HUES6 (cell line): Measurements from ENCODE around the gene E2F2.

Experiments
- H3K27ac ChIP-seq: 2 replicates; pipeline ENCODE4 v1.7.0; 2013; ENCODE audit warnings: low read depth, mild to moderate bottlenecking, low read length, inconsistent platforms
- H3K27me3 ChIP-seq: 2 replicates; pipeline ENCODE4 v1.6.1; 2013; ENCODE audit warnings: low read length; ENCODE audit not compliant: control insufficient read depth, insufficient read depth
- H3K36me3 ChIP-seq: 2 replicates; pipeline ENCODE4 v1.6.1; 2013; ENCODE audit warnings: low read length; ENCODE audit not compliant: control insufficient read depth, insufficient read depth
- H3K4me1 ChIP-seq: 2 replicates; pipeline ENCODE4 v1.6.1; 2013; ENCODE audit warnings: low read length; ENCODE audit not compliant: control insufficient read depth, insufficient read depth
- H3K4me3 ChIP-seq: 2 replicates; pipeline ENCODE4 v1.5.1; 2013; ENCODE audit warnings: low read depth, low read length
- H3K9ac ChIP-seq: one replicate; pipeline ENCODE4 v1.6.1; 2013; ENCODE audit warnings: mild to moderate bottlenecking, low read length
- H3K9me3 ChIP-seq: 2 replicates; pipeline ENCODE4 v1.6.1; 2013; ENCODE audit warnings: low read depth, low read length; ENCODE audit not compliant: control insufficient read depth, insufficient read depth

The E2F2 gene

GRCh38 chr1:23528250-23528978 is 2.6 kb downstream of the E2F2 start:
- Histone ChIP-seq H3K4me3 (no peak overlapping the region), H3K27ac (no peak overlapping the region), H3K27me3 (peaks cover 48% of the 10 kb centered on the region), H3K4me1 (peaks cover 21% of the 10 kb centered on the region), H3K9me3 (no peaks in the 10 kb centered on the region), H3K9ac (no peak overlapping the region), H3K36me3 (no peaks in the 10 kb centered on the region)

- Histone ChIP-seq H3K27me3 (peaks cover 43% of the 10 kb centered on the region), H3K4me1 (peaks cover 21% of the 10 kb centered on the region), H3K36me3 (no peaks in the 10 kb centered on the region), H3K27ac (no peak overlapping the region), H3K9ac (no peak overlapping the region), H3K9me3 (no peaks in the 10 kb centered on the region), H3K4me3 (no peak overlapping the region)
Measured at GRCh38 chr1:23527900-23528249, 3.2 kb downstream of the E2F2 start.

DNA sequence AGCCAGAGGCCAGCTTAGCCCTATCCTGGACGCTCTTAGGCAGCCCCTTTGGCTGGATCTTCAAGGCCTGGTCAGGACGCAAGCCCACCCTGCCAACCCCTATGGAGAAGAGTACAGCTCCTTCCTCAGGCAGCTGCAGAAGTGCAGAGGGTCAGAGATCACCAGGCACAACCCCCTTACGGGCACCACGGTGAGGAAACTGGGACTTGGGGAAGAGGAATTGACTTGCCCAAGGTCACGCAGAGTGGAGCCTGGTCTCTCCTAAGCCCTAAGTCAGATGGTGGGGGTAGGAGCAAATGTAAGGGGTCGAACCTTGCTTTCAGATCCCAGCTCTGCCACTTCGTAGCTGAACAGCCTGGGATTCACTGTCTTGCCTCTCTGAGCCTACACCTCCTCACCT is 3.7 kb downstream of the E2F2 start:
- Histone ChIP-seq H3K9me3 (no peaks in the 10 kb centered on the region), H3K4me1 (peaks cover 21% of the 10 kb centered on the region), H3K36me3 (no peaks in the 10 kb centered on the region), H3K4me3 (no peak overlapping the region), H3K9ac (no peak overlapping the region), H3K27me3 (peaks cover 40% of the 10 kb centered on the region), H3K27ac (no peak overlapping the region)

DNA sequence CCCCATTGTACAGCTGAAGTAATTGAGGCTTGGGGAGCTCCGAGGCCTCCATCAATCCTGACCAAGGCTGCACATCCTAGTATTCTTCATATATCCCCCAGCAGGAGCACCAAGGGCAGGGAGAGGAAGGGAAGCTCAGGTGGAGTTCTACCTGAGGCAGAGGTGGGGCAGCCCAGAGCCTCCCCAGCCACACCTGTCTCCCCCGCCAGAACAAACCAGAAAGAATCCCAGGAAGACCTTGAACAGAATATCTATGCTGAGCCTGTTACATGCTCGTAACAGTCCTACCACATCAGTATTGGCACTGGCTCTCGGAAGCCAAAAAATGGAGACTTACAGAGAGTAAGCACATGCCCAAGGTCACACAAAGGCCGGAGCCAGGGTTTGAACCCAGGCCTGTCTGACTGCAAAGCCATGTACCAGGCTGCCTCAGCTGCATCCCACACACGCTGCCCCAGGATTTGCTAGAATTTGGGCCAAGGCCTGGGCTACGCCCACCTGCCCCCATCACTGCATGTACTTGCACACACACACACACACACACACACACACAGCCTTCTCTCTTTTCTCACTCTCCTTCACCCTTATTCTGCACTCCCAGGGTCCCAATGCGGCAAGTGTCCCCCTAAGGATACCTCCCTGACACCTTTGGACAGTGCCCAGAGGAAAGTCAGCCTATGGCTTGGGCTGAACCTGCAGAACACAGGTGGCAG is 4.5 kb downstream of the E2F2 start:
- H3K27ac ChIP-seq = no peak overlapping the region
- no peak overlapping the region for H3K4me3 ChIP-seq
- H3K9me3 ChIP-seq = no peaks in the 10 kb centered on the region
- H3K36me3 ChIP-seq = peaks cover 3% of the 10 kb centered on the region; the same call in 1 of the 2 replicates
- peaks cover 14% of the 10 kb centered on the region for H3K4me1 ChIP-seq
- no peak overlapping the region for H3K9ac ChIP-seq
- H3K27me3 ChIP-seq = peaks cover 32% of the 10 kb centered on the region

DNA sequence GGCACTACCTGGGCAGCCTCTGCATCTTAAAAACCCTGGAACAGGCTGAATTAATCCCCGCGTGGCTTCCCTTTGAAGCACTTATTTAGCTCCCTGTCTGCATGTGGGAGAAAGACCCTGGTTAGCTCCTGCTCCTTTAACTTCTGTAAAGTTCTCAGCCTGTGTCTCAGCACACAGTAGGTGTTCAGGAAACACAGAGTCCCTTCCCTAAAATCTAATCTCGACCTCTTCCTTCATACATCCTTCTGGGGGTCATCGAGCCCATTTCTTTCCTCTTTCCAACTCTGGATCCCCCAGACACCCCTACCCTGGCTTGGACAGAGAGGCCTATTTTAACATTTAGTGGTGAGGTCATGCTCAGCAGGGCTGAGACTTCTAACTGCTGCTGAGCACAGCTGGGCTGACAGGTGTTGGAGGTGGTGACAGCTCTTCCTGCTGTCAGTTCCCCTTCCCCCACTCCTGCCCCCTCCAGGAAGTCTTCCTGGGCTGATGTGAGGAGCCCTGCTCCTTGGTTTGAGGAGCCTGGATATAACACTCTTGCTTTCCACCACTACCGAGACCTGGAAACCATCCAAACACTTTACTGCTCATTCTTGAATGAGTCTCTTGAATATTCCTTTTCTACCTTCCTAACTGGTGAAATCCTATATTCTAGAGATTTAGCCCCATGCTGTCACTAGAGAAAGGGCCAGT is 5.3 kb downstream of the E2F2 start:
- Histone ChIP-seq H3K27ac (no peak overlapping the region), H3K27me3 (peaks cover 27% of the 10 kb centered on the region), H3K9ac (no peak overlapping the region), H3K4me3 (no peak overlapping the region), H3K4me1 (peaks cover 12% of the 10 kb centered on the region), H3K36me3 (peaks cover 4% of the 10 kb centered on the region; the same call in 1 of the 2 replicates), H3K9me3 (no peaks in the 10 kb centered on the region)

GRCh38 chr1:23524716-23525401 is 6.2 kb downstream of the E2F2 start:
- peaks cover 18% of the 10 kb centered on the region for H3K27me3 ChIP-seq
- H3K4me3 ChIP-seq = no peak overlapping the region
- H3K36me3 ChIP-seq = peaks cover 4% of the 10 kb centered on the region; the same call in 1 of the 2 replicates
- H3K27ac ChIP-seq = no peak overlapping the region
- peaks cover 6% of the 10 kb centered on the region; the same call in 1 of the 2 replicates for H3K4me1 ChIP-seq
- H3K9me3 ChIP-seq = no peaks in the 10 kb centered on the region
- H3K9ac ChIP-seq = no peak overlapping the region

DNA sequence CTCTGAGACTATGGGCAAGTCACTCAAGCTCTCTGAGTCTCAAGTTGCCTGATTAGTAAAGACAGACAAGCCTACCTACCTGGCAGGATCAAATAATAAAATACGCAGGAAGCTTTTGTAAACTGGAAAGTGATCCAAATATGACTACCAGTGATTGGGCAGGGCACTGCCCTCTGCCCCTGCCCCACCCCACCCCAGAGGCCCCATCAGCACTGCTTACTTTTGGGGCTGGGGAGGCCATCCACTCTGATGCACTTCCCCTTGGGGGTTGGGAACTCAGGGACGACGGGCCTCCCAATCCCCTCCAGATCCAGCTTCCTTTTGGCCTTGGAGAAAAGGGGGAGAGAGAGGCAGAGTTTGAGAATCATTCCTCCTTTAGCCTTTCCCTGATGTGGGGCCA is 6.9 kb downstream of the E2F2 start:
- Histone ChIP-seq H3K27ac (no peak overlapping the region), H3K27me3 (peaks cover 11% of the 10 kb centered on the region), H3K9me3 (no peaks in the 10 kb centered on the region), H3K4me1 (peaks cover 5% of the 10 kb centered on the region; the same call in 1 of the 2 replicates), H3K4me3 (no peak overlapping the region), H3K9ac (no peak overlapping the region), H3K36me3 (peaks cover 4% of the 10 kb centered on the region; the same call in 1 of the 2 replicates)

GRCh38 chr1:23522244-23522982 is 8.6 kb downstream of the E2F2 start:
- no peak overlapping the region for H3K9ac ChIP-seq
- no peak overlapping the region for H3K27ac ChIP-seq
- 0 out of 2 replicates have a peak, but pooled peaks cover 4% of the 10 kb centered on the region for H3K27me3 ChIP-seq
- peaks cover 5% of the 10 kb centered on the region; the same call in 1 of the 2 replicates for H3K4me1 ChIP-seq
- no peaks in the 10 kb centered on the region for H3K9me3 ChIP-seq
- H3K4me3 ChIP-seq = no peak overlapping the region
- H3K36me3 ChIP-seq = peaks cover 10% of the 10 kb centered on the region; the same call in 1 of the 2 replicates

DNA sequence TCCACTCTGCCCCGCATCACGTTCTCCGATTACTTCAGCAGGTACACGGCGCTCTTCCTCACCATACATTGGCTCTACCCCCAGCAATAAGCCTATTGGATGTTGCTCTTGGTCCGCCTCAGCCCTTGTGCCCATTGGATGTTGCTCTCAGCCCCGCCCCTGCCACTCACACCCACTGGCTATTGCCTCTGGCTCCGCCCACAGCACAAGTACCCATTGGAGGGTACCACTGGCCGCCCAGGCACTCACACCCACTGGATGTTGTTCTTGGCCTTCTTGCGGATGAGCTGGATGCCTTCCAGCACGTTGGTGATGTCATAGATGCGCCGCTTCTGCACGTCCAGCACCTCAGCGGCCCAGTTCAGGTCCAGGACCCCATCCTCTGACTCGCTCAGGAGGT is 9.4 kb downstream of the E2F2 start:
- Histone ChIP-seq H3K4me1 (peaks cover 5% of the 10 kb centered on the region; the same call in 1 of the 2 replicates), H3K9ac (no peak overlapping the region), H3K36me3 (peaks cover 10% of the 10 kb centered on the region; the same call in 1 of the 2 replicates), H3K27ac (no peak overlapping the region), H3K27me3 (no peaks in the 10 kb centered on the region), H3K9me3 (no peaks in the 10 kb centered on the region), H3K4me3 (no peak overlapping the region)

GRCh38 chr1:23517581-23517980 is 13.5 kb downstream of the E2F2 start:
- H3K4me3 ChIP-seq = no peak overlapping the region
- no peak overlapping the region for H3K9ac ChIP-seq

More at GRCh38 chr1:23517581-23517980, 13.5 kb downstream of the E2F2 start:
- no peaks in the 10 kb centered on the region for H3K27me3 ChIP-seq
- H3K4me1 ChIP-seq = no peaks in the 10 kb centered on the region
- H3K36me3 ChIP-seq = peaks cover 14% of the 10 kb centered on the region; the same call in 1 of the 2 replicates
- no peaks in the 10 kb centered on the region for H3K9me3 ChIP-seq
- no peak overlapping the region for H3K27ac ChIP-seq
